Activated T-helper 1 cell treated with Interleukin-2 at 50 U/mL for 16 hours (primary cell): Measurements from ENCODE around the gene APBA3.

Source experiments
- DNase-seq: peaks from one replicate; pipeline ENCODE4 v3.0.0-alpha.2; 2020; ENCODE audit warnings: low read depth

Gene APBA3

GRCh38 chr19:3716147-3716668 lies 45.3 kb downstream of the APBA3 start:
- no peak for DNase-seq

DNA sequence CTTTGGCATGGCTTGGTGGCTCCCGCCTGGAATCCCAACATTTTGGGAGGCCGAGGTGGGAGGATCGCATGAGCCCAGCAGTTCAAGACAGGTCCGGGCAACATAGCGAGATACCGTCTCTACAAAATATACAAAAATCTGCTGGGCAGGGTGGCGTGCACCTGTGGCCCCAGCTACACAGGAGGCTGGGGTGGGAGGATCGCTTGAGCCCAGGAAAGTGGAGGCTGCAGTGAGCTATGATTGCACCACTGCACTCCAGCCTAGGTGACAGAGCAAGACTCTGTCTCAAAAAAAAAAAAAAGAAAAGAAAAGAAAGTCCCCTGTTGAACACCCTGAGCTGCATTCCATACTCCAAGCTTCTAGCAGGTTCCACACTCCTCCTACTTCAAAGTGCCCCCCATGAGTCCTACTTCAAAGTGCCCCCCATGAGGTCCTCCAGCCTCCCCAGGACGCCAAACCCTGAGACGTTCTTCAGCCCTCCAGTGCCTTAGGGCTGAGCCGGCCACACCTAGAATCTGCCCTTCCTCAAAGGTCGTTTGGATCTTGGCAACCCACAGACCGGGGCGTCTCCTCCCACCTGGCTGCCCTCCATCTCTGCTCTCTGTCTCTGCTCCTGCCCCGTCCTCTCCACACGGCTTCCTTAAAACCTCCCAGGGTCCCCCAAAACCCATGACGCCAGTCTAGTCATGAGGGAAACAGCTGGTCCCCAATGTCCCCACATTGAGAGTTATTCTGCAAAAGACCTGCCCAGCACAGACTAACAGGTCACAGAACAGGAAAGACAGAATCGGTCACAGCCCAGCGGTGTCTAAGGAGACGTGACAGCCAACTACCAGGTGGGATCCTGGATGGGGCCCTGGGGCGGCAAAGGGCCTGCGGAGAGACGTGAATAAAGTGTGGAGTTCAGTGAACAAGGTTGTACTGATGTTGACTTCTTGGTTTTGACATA lies 48.6 kb downstream of the APBA3 start:
- no peak for DNase-seq

- DNase-seq, result no peak
Measured at GRCh38 chr19:3710265-3710812, 51.2 kb downstream of the APBA3 start.

DNA sequence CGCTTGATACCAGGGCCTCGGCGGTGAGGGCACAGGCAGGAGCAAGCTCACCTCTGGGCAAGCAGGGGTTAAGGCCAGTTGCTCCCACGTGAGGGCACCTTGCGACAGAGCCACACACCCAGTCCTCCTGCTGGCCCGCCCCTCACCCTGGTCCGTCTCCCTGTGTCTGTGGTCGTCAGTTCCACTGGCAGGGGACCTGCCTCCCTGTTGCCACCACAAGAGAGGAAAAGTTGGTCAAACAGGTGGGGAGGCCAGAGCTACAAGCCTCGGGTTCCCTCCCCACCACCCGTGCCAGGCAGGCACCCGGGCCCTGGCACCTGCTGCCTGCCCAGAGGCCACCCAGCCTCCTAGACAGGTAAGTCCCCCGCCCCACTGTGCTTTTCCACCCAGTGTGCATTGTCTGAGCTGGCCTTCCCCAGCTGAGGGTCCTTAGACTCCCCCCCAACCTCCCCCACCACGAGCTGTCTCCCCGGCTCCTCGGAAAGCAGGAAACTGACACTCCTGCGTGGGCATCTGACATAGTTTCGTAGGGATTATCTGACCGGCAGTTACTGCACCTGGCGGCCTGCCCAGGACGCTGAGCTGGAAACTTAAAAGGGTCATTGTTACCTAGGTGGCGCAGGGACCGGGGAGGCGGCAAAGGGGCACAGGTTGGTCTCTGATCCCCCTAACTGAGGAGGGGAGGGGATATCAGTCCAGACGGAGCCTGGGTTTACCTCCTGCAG lies 53.1 kb downstream of the APBA3 start, which contains the start of gene TJP3:
Gene TJP3, plus strand, starts transcription at position 178 of the 725 bp plus-strand sequence. CDS start 20,049 bp downstream, outside the sequence.
- no peak for DNase-seq

DNA sequence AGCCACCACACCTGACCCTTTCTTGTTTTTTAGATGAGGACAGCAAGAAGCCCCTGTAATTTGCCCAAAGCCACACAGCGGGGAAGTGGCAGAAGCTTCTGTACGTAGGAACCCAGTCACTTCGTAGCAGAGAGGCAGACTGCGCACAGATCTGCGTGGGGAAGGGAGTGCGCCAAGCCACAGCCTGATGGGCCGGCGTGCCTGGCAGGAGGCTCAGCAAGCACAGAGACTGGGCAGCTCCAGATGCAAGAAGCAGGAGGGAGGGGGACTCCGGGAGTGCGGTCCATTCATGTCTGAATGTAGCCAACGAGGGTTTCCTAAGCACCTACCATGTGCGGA lies 53.7 kb downstream of the APBA3 start:
- no peak for DNase-seq

- DNase-seq, result no peak
Measured at GRCh38 chr19:3701200-3701599, 60.3 kb downstream of the APBA3 start.
